H54 (cell line): ENCODE data around the gene APOBEC3C.
"Not testable (repeated sequence)": the region's sequence is repeated elsewhere in the genome, so short reads cannot be mapped to it uniquely, and the experiment has no call there.

Experiments
- DNase-seq: peaks from one replicate; pipeline ENCODE4 v3.0.0; 2011; ENCODE audit warnings: low spot score, mixed read lengths; ENCODE audit not compliant: insufficient read length
- FAIRE-seq: peaks from 3 replicates; lab custom pipeline; 2011; peaks lifted over from hg19 to GRCh38; lab: Jason Lieb, UNC
- POLR2A ChIP-seq: IDR thresholded peaks from 2 replicates; pipeline ENCODE4 v1.6.1; 2011; ENCODE audit warnings: low read depth, mild to moderate bottlenecking, low read length

Gene APOBEC3C

DNA sequence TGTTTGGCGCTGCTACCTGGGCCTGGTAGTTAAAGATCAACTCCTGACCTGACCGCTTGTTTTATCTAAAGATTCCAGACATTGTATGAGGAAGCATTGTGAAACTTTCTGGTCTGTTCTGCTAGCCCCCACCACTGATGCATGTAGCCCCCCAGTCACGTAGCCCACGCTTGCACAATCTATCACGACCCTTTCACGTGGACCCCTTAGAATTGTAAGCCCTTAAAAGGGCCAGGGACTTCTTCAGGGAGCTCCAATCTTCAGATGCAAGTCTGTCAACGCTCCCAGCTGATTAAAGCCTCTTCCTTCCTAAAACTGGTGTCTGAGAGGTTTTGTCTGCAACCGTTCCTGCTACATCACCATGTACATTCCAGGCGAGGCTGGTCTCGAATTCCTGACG is 41.6 kb downstream of the APOBEC3C start:
- no peak for TF ChIP-seq POLR2A
- FAIRE-seq = no peak
- no peak for DNase-seq

GRCh38 chr22:39061290-39061689 is 47.2 kb downstream of the APOBEC3C start:
- not testable (repeated sequence) for FAIRE-seq, DNase-seq

DNA sequence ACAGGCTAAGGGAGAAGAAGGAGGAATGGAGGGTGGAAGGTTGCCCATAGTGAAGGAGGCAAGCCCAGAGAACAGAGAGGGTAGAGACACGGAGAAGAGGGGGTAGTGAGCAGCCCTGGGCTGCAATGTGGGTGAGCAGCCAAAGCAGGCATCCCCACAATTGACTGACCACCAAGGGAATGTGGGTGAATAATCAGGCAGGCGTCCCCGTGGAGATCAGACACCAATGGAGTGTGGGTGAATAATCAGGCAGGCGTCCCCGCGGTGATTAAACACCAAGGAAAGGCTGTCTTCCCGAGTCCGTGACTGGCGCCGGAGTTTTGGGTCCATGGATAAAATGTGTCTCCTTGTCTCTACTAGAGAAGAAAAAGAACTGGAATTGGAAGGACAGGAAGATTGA is 47.9 kb downstream of the APOBEC3C start:
- not testable (repeated sequence) for DNase-seq, FAIRE-seq

DNA sequence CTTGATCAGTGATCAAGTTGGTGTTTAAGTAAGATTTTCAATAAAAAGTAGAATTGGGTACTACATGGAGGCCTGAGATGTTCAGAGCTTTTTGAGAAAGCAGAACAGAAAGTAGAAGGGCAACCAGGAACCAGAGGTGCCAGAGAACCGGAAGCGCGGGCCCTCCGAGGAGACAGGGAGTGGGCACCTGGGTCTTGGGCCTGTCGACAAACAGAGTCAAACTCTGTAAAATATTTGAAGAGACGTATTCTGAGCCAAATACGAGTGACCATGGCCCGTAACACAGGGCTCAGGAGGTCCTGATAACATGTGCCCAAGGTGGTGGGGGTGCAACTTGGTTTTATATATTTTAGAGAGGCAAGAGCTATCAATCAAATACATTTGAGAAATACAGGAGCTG is 49.8 kb downstream of the APOBEC3C start:
- not testable (repeated sequence) for DNase-seq, FAIRE-seq

- DNase-seq, FAIRE-seq: not testable (repeated sequence)
Measured at GRCh38 chr22:39066442-39067276, 52.6 kb downstream of the APOBEC3C start.

DNA sequence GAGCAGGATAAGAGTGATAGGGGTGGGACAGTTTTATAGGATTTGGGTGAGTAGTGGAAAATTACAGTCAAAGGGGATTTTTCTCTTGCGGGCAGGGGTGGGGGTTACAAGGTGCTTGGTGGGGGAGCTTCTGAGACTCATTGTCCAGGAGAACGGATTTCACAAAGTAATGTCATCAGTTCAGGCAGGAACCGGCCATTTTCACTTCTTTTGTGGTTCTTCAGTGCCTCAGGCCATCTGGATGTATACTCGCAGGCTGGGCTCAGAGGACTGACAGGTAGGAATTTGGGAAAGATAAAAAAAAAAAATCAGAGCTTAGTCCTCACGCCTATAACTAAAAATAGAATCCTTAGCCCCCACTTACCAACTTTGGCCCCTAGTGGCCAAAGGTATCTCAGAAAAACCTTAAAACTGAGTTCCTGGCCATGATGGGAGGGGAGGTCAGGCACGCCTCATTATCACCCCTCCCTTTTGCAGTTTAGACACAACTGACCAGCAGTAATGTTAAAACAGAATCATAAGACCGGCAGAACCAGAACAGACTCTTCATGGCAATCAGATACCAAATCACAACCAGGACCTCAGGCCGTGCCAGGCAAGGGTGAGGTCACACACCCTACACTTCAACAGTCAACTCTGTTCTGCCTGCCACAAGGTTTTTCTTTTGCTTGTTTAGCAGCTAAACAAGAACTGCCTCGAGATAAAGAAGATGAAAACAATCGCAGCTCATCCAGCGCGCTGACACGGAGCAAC is 54.2 kb downstream of the APOBEC3C start:
- no peak for FAIRE-seq
- no peak for TF ChIP-seq POLR2A

More for the DNA sequence above, 54.2 kb downstream of the APOBEC3C start:
- DNase-seq = no peak
